GM23338 (cell line): ENCODE results near the gene LCOR. TPM values are rescaled to one million over a fixed set of nuclear protein-coding genes. Genes with fewer than 3 reads are reported as not detected.

Experiments
- ATAC-seq: fragments of 200-7000 bp; cut with Tn5 transposase; 3 replicates; pipeline ENCODE4 v1.9.1; 2020
- DNase-seq: peaks from one replicate; pipeline ENCODE4 v3.0.0-alpha.2; 2015; ENCODE audit warnings: low spot score
- H2AFZ ChIP-seq: fragments of 200-600 bp; sonication (generic); 2 replicates; pipeline ENCODE4 v1.8.0; 2016; ENCODE audit warnings: antibody characterized with exemption, mild to moderate bottlenecking, moderate library complexity
- H3F3A ChIP-seq: fragments of 200-600 bp; sonication (generic); replicated peaks from 2 replicates; pipeline ENCODE4 v1.8.0; 2017; ENCODE audit warnings: antibody characterized with exemption, mixed run types, low read depth
- H3K27ac ChIP-seq: fragments of 200-600 bp; sonication (generic); 2 replicates; pipeline ENCODE4 v1.6.1; 2016; ENCODE audit warnings: low read depth
- H3K27me3 ChIP-seq: fragments of 200-600 bp; sonication (generic); 2 replicates; pipeline ENCODE4 v1.8.0; 2016; ENCODE audit warnings: mild to moderate bottlenecking, mixed run types, moderate library complexity; ENCODE audit not compliant: insufficient read depth
- H3K36me3 ChIP-seq: fragments of 200-600 bp; sonication (generic); 2 replicates; pipeline ENCODE4 v1.8.0; 2016; ENCODE audit warnings: mild to moderate bottlenecking; ENCODE audit not compliant: insufficient read depth
- H3K4me1 ChIP-seq: fragments of 200-600 bp; sonication (generic); 2 replicates; pipeline ENCODE4 v1.8.0; 2016; ENCODE audit warnings: mild to moderate bottlenecking, moderate library complexity; ENCODE audit not compliant: insufficient read depth
- H3K4me2 ChIP-seq: fragments of 200-600 bp; sonication (generic); 2 replicates; pipeline ENCODE4 v1.7.1; 2017; ENCODE audit warnings: mixed run types
- H3K4me3 ChIP-seq: fragments of 200-600 bp; sonication (generic); 2 replicates; pipeline ENCODE4 v1.6.1; 2016; ENCODE audit warnings: mixed run types
- H3K79me2 ChIP-seq: fragments of 200-600 bp; sonication (generic); replicated peaks from 2 replicates; pipeline ENCODE4 v1.8.0; 2017; ENCODE audit warnings: mild to moderate bottlenecking; ENCODE audit not compliant: insufficient read depth
- H3K9me2 ChIP-seq: fragments of 200-600 bp; sonication (generic); 2 replicates; pipeline ENCODE4 v1.8.0; 2017; ENCODE audit not compliant: insufficient read depth
- H4K20me1 ChIP-seq: fragments of 200-600 bp; sonication (generic); replicated peaks from 2 replicates; pipeline ENCODE4 v1.8.0; 2017; ENCODE audit warnings: mild to moderate bottlenecking; ENCODE audit not compliant: insufficient read depth
- H3K27ac Mint-ChIP-seq: 2 replicates; pipeline ENCODE4 v1.8.0; 2020; ENCODE audit warnings: inconsistent platforms, mild to moderate bottlenecking, moderate library complexity, mixed read lengths
- H3K27me3 Mint-ChIP-seq: 3 replicates; pipeline ENCODE4 v1.8.0; 2022; ENCODE audit warnings: low read depth, mild to moderate bottlenecking, moderate library complexity, mixed read lengths, inconsistent platforms; ENCODE audit not compliant: insufficient read depth, poor library complexity
- H3K36me3 Mint-ChIP-seq: 3 replicates; pipeline ENCODE4 v1.8.0; 2021; ENCODE audit warnings: low read depth, mild to moderate bottlenecking, inconsistent platforms, moderate library complexity, mixed read lengths
- H3K4me1 Mint-ChIP-seq: 3 replicates; pipeline ENCODE4 v1.8.0; 2020; ENCODE audit warnings: mild to moderate bottlenecking, inconsistent platforms, mixed read lengths
- H3K4me3 Mint-ChIP-seq: 3 replicates; pipeline ENCODE4 v1.8.0; 2021; ENCODE audit warnings: moderate library complexity, mild to moderate bottlenecking, inconsistent platforms, mixed read lengths
- H3K9me3 Mint-ChIP-seq: 3 replicates; pipeline ENCODE4 v1.8.0; 2020; ENCODE audit warnings: moderate library complexity, mild to moderate bottlenecking, inconsistent platforms, mixed read lengths
- CREB1 ChIP-seq: fragments of 250-450 bp; sonication (Bioruptor Pico); IDR thresholded peaks from 2 replicates; pipeline ENCODE4 v1.5.0; 2020; ENCODE audit warnings: low read depth, mild to moderate bottlenecking, moderate library complexity
- CTCF ChIP-seq, 2 experiments: fragments of 200-600 bp in 1 of 2; sonication (generic) in 1 of 2; conservative IDR thresholded peaks; 2 replicates each; pipeline versions ENCODE4 v1.5.1 to v1.6.1; 2016 to 2017; ENCODE audit warnings: antibody characterized with exemption in 2 of 2, low read depth in 2 of 2, mild to moderate bottlenecking in 2 of 2, moderate library complexity in 1 of 2
- ETS1 ChIP-seq: IDR thresholded peaks from 2 replicates; pipeline ENCODE4 v1.6.1; 2016; ENCODE audit warnings: antibody characterized with exemption
- EZH2 ChIP-seq: fragments of 200-600 bp; sonication (generic); IDR thresholded peaks from one replicate; pipeline ENCODE4 v1.8.0; 2017; ENCODE audit warnings: antibody characterized with exemption, mild to moderate bottlenecking, low read depth; ENCODE audit not compliant: unreplicated experiment
- EZH2phosphoT487 ChIP-seq: fragments of 200-600 bp; sonication (generic); IDR thresholded peaks from one replicate; pipeline ENCODE4 v1.8.1; 2018; ENCODE audit warnings: antibody characterized with exemption; ENCODE audit not compliant: unreplicated experiment
- JUNB ChIP-seq: IDR thresholded peaks from one replicate; pipeline ENCODE4 v1.6.1; 2016; ENCODE audit warnings: antibody characterized with exemption; ENCODE audit not compliant: unreplicated experiment
- NANOG ChIP-seq: IDR thresholded peaks from 2 replicates; pipeline ENCODE4 v1.6.1; 2016; ENCODE audit warnings: antibody characterized with exemption, borderline replicate concordance
- POLR2AphosphoS5 ChIP-seq: IDR thresholded peaks from 2 replicates; pipeline ENCODE4 v1.6.1; 2016; ENCODE audit warnings: antibody characterized with exemption, low read depth
- REST ChIP-seq: IDR thresholded peaks from one replicate; pipeline ENCODE4 v1.6.1; 2018; ENCODE audit warnings: antibody characterized with exemption; ENCODE audit not compliant: unreplicated experiment
- ZNF114 ChIP-seq: fragments of 250-450 bp; sonication (Bioruptor Pico); IDR thresholded peaks from 2 replicates; pipeline ENCODE4 v1.5.0; 2020; ENCODE audit warnings: mild to moderate bottlenecking, moderate library complexity
- ZNF331 ChIP-seq: fragments of 250-450 bp; sonication (Bioruptor Pico); IDR thresholded peaks from 2 replicates; pipeline ENCODE4 v1.5.0; 2020; ENCODE audit warnings: low read depth, mild to moderate bottlenecking, moderate library complexity
- polyA plus RNA-seq: library from polyadenylated mRNA; unstranded; fragments of >200 nt; fragmentation: Nextera tagmentation; extraction: Ambion mirVana; gene quantifications from 2 replicates; pipeline ENCODE4 v1.2.1, GENCODE V29; 2016
- total RNA-seq: library from RNA; depleted of rRNA; stranded (reverse); fragments of >200 nt; shearing (Covaris generic); gene quantifications from 2 replicates; pipeline ENCODE4 v1.2.3, GENCODE V29; 2014
- TF ChIP-seq, protein P1 (sequence below): fragments of 250-450 bp; sonication (Bioruptor Pico); IDR thresholded peaks from 2 replicates; pipeline ENCODE4 v1.5.0; 2020; ENCODE audit warnings: mild to moderate bottlenecking, moderate library complexity

LCOR gene
- total and polyA plus RNA-seq, 2 experiments from 2014 or later, result 6.9 to 14.9 TPM

GRCh38 chr10:96890580-96890979 lies 58.5 kb downstream of the LCOR start (continued):
- TF ChIP-seq, protein P1, sequence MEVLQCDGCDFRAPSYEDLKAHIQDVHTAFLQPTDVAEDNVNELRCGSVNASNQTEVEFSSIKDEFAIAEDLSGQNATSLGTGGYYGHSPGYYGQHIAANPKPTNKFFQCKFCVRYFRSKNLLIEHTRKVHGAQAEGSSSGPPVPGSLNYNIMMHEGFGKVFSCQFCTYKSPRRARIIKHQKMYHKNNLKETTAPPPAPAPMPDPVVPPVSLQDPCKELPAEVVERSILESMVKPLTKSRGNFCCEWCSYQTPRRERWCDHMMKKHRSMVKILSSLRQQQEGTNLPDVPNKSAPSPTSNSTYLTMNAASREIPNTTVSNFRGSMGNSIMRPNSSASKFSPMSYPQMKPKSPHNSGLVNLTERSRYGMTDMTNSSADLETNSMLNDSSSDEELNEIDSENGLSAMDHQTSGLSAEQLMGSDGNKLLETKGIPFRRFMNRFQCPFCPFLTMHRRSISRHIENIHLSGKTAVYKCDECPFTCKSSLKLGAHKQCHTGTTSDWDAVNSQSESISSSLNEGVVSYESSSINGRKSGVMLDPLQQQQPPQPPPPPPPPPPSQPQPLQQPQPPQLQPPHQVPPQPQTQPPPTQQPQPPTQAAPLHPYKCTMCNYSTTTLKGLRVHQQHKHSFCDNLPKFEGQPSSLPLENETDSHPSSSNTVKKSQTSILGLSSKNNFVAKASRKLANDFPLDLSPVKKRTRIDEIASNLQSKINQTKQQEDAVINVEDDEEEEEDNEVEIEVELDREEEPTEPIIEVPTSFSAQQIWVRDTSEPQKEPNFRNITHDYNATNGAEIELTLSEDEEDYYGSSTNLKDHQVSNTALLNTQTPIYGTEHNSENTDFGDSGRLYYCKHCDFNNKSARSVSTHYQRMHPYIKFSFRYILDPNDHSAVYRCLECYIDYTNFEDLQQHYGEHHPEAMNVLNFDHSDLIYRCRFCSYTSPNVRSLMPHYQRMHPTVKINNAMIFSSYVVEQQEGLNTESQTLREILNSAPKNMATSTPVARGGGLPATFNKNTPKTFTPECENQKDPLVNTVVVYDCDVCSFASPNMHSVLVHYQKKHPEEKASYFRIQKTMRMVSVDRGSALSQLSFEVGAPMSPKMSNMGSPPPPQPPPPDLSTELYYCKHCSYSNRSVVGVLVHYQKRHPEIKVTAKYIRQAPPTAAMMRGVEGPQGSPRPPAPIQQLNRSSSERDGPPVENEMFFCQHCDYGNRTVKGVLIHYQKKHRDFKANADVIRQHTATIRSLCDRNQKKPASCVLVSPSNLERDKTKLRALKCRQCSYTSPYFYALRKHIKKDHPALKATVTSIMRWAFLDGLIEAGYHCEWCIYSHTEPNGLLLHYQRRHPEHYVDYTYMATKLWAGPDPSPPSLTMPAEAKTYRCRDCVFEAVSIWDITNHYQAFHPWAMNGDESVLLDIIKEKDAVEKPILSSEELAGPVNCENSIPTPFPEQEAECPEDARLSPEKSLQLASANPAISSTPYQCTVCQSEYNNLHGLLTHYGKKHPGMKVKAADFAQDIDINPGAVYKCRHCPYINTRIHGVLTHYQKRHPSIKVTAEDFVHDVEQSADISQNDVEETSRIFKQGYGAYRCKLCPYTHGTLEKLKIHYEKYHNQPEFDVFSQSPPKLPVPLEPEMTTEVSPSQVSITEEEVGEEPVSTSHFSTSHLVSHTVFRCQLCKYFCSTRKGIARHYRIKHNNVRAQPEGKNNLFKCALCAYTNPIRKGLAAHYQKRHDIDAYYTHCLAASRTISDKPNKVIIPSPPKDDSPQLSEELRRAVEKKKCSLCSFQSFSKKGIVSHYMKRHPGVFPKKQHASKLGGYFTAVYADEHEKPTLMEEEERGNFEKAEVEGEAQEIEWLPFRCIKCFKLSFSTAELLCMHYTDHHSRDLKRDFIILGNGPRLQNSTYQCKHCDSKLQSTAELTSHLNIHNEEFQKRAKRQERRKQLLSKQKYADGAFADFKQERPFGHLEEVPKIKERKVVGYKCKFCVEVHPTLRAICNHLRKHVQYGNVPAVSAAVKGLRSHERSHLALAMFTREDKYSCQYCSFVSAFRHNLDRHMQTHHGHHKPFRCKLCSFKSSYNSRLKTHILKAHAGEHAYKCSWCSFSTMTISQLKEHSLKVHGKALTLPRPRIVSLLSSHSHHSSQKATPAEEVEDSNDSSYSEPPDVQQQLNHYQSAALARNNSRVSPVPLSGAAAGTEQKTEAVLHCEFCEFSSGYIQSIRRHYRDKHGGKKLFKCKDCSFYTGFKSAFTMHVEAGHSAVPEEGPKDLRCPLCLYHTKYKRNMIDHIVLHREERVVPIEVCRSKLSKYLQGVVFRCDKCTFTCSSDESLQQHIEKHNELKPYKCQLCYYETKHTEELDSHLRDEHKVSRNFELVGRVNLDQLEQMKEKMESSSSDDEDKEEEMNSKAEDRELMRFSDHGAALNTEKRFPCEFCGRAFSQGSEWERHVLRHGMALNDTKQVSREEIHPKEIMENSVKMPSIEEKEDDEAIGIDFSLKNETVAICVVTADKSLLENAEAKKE, result no peak
- TF ChIP-seq ETS1, result no peak

DNA sequence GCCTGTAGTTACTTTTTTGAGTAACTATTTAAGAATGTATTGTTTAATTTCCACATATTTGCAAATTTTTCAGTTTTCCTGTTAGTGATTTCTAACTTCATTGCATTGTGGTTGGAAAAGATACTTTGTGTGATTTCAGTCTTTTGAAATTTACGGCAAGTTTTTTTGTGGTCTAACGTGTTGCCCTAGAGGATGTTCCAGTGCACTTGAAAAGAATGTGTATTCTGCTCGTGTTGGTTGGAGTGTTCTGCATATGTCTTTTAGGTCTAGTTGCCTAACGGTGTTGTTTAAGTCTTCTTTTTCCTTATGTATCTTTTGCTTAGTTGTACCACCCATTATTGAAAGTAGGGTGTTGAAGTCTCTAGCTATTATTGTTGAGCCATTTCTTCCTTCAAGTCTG lies 59.7 kb downstream of the LCOR start:
- H4K20me1 ChIP-seq, result peaks cover 5% of the 10 kb centered on the region; the same call in 1 of the 2 replicates
- peaks cover 16% of the 10 kb centered on the region for H3K4me1 Mint-ChIP-seq
- no peak for TF ChIP-seq EZH2phosphoT487
- TF ChIP-seq ZNF331, result no peak
- no peak for TF ChIP-seq CTCF (conservative IDR thresholded peaks at IDR 0.05; ENCODE audit: low read depth in 2 of 2)
- TF ChIP-seq EZH2, result no peak
- TF ChIP-seq JUNB, result no peak
- no peak for TF ChIP-seq CREB1 (CRISPR knock-in tag)
- TF ChIP-seq POLR2AphosphoS5, result no peak
- no peak for TF ChIP-seq NANOG
- no peak for TF ChIP-seq REST
- TF ChIP-seq ETS1, result no peak
- TF ChIP-seq ZNF114 (CRISPR knock-in tag), result no peak

More for the DNA sequence above, 59.7 kb downstream of the LCOR start:
- Histone ChIP-seq H3K9me2 (no peaks in the 10 kb centered on the region), H3K27ac (no peak overlapping the region), H3K4me2 (no peak overlapping the region), H3F3A (no peaks in the 10 kb centered on the region), H3K27me3 (no peaks in the 10 kb centered on the region), H3K79me2 (peaks cover 82% of the 10 kb centered on the region), H3K4me1 (peaks cover 15% of the 10 kb centered on the region), H2AFZ (no peak overlapping the region), H3K4me3 (no peak overlapping the region), H3K36me3 (no peaks in the 10 kb centered on the region)
- H3K9me3 Mint-ChIP-seq, result peaks cover 4% of the 10 kb centered on the region
- H3K36me3 Mint-ChIP-seq, result peaks cover 31% of the 10 kb centered on the region
- no peak for DNase-seq
- H3K4me3 Mint-ChIP-seq, result no peak overlapping the region
- ATAC-seq, result no peak
- H3K27ac Mint-ChIP-seq, result no peak overlapping the region
- H3K27me3 Mint-ChIP-seq, result peaks cover 5% of the 10 kb centered on the region
